Measurements from ENCODE around the gene PPFIBP1. TPM values are rescaled to one million over a fixed set of nuclear protein-coding genes. Genes with fewer than 3 reads are reported as not detected.

PPFIBP1 gene
- total RNA-seq: 101 to 105 TPM (median 102 TPM) in 3 replicates

GRCh38 chr12:27523642-27524493 lies at the start of gene PPFIBP1:
PPFIBP1 (plus strand) TSS chr12:27524206; CDS start chr12:27633397, 109,191 bp downstream.
- no peaks in the 10 kb centered on the region for H3K27me3 Mint-ChIP-seq (ENCODE audit: low read depth)

GRCh38 chr12:27474344-27474743 lies 49.7 kb upstream of the PPFIBP1 start:
- TF ChIP-seq CTCF (IDR thresholded peaks at IDR 0.05; ENCODE audit: unreplicated experiment): no peak
- Mint-ChIP-seq H3K27ac (no peak overlapping the region), H3K4me1 (peaks cover 11% of the 10 kb centered on the region), H3K4me3 (no peak overlapping the region), H3K9me3 (peaks cover 38% of the 10 kb centered on the region), H3K27me3 (ENCODE audit: low read depth) (no peaks in the 10 kb centered on the region), H3K36me3 (peaks cover 17% of the 10 kb centered on the region)
- DNase-seq (ENCODE audit: low spot score in 2 of 2, unreplicated experiment in 2 of 2): no peak

More at GRCh38 chr12:27523642-27524493, at the start of gene PPFIBP1:
- peak; percentile 95 to 98 for DNase-seq (ENCODE audit: low spot score in 2 of 2, unreplicated experiment in 2 of 2)
- TF ChIP-seq CTCF (IDR thresholded peaks at IDR 0.05; ENCODE audit: unreplicated experiment): no peak
- Mint-ChIP-seq H3K9me3 (no peaks in the 10 kb centered on the region), H3K4me1 (peaks cover 68% of the 10 kb centered on the region), H3K27ac (peak within 1 kb of the TSS; percentile 91), H3K36me3 (no peaks in the 10 kb centered on the region), H3K4me3 (peak within 1 kb of the TSS; percentile 78)

GRCh38 chr12:27477049-27477448 lies 47.0 kb upstream of the PPFIBP1 start:
- no peak for TF ChIP-seq CTCF (IDR thresholded peaks at IDR 0.05; ENCODE audit: unreplicated experiment)
- DNase-seq (ENCODE audit: low spot score in 2 of 2, unreplicated experiment in 2 of 2): no peak
- no peaks in the 10 kb centered on the region for H3K27me3 Mint-ChIP-seq (ENCODE audit: low read depth)

GRCh38 chr12:27478949-27479348 lies 45.1 kb upstream of the PPFIBP1 start:
- Mint-ChIP-seq H3K27me3 (ENCODE audit: low read depth) (no peaks in the 10 kb centered on the region), H3K27ac (no peak overlapping the region), H3K4me1 (no peaks in the 10 kb centered on the region), H3K36me3 (peaks cover 17% of the 10 kb centered on the region), H3K9me3 (peaks cover 47% of the 10 kb centered on the region), H3K4me3 (no peak overlapping the region)
- no peak for DNase-seq (ENCODE audit: low spot score in 2 of 2, unreplicated experiment in 2 of 2)
- TF ChIP-seq CTCF (IDR thresholded peaks at IDR 0.05; ENCODE audit: unreplicated experiment): no peak

More at GRCh38 chr12:27477049-27477448, 47.0 kb upstream of the PPFIBP1 start:
- peaks cover 47% of the 10 kb centered on the region for H3K9me3 Mint-ChIP-seq
- no peak overlapping the region for H3K4me3 Mint-ChIP-seq
- H3K27ac Mint-ChIP-seq: no peak overlapping the region
- H3K36me3 Mint-ChIP-seq: peaks cover 17% of the 10 kb centered on the region
- peaks cover 2% of the 10 kb centered on the region for H3K4me1 Mint-ChIP-seq

GRCh38 chr12:27480016-27480415 lies 44.0 kb upstream of the PPFIBP1 start:
- Mint-ChIP-seq H3K27me3 (ENCODE audit: low read depth) (no peaks in the 10 kb centered on the region), H3K4me1 (no peaks in the 10 kb centered on the region), H3K4me3 (no peak overlapping the region), H3K9me3 (peaks cover 42% of the 10 kb centered on the region), H3K36me3 (peaks cover 17% of the 10 kb centered on the region), H3K27ac (no peak overlapping the region)
- TF ChIP-seq CTCF (IDR thresholded peaks at IDR 0.05; ENCODE audit: unreplicated experiment): no peak
- no peak for DNase-seq (ENCODE audit: low spot score in 2 of 2, unreplicated experiment in 2 of 2)
